Left ventricle myocardium inferior (tissue), 1 donor: Measurements from ENCODE around the gene WDFY4. TPM values are rescaled to one million over a fixed set of nuclear protein-coding genes. Genes with fewer than 3 reads are reported as not detected.

Source experiments
- DNase-seq: peaks from one replicate; pipeline ENCODE4 v3.0.0-alpha.2; 2020
- H3K27ac ChIP-seq: fragments of 200-600 bp; replicated peaks from 2 replicates; pipeline ENCODE4 v1.8.0; 2021
- H3K27me3 ChIP-seq: fragments of 200-600 bp; 2 replicates; pipeline ENCODE4 v1.8.0; 2021; ENCODE audit warnings: low read depth
- H3K36me3 ChIP-seq: fragments of 200-600 bp; 2 replicates; pipeline ENCODE4 v1.8.0; 2021
- H3K4me1 ChIP-seq: fragments of 200-600 bp; 2 replicates; pipeline ENCODE4 v1.8.0; 2021
- H3K4me3 ChIP-seq: fragments of 200-600 bp; 2 replicates; pipeline ENCODE4 v1.8.0; 2021; ENCODE audit warnings: mild to moderate bottlenecking, moderate library complexity
- H3K9me3 ChIP-seq: fragments of 200-600 bp; replicated peaks from 2 replicates; pipeline ENCODE4 v1.8.0; 2021
- CTCF ChIP-seq: fragments of 200-600 bp; IDR thresholded peaks from 2 replicates; pipeline ENCODE4 v1.8.0; 2021; ENCODE audit warnings: antibody characterized with exemption, mild to moderate bottlenecking, borderline replicate concordance
- intact Hi-C: fragments of 100-400 bp; cut with micrococcal nuclease; formaldehyde crosslinking; loops from one replicate; pipeline ENCODE4 v1.11.0; 2022
- total RNA-seq: library from RNA; stranded (reverse); fragmentation: NEBNext Ultra II Directional; extraction: Animal tissue kit (Norgen Biotek cat#: 25700); gene quantifications from one replicate; pipeline ENCODE4 v1.2.1, GENCODE V29; 2021
- donor health status: DM: no; HTN: yes; CAD: no; lungs with severe emphysema.

Gene WDFY4
- total RNA-seq, 1 donor from 2014 or later: 1.5 TPM

DNA sequence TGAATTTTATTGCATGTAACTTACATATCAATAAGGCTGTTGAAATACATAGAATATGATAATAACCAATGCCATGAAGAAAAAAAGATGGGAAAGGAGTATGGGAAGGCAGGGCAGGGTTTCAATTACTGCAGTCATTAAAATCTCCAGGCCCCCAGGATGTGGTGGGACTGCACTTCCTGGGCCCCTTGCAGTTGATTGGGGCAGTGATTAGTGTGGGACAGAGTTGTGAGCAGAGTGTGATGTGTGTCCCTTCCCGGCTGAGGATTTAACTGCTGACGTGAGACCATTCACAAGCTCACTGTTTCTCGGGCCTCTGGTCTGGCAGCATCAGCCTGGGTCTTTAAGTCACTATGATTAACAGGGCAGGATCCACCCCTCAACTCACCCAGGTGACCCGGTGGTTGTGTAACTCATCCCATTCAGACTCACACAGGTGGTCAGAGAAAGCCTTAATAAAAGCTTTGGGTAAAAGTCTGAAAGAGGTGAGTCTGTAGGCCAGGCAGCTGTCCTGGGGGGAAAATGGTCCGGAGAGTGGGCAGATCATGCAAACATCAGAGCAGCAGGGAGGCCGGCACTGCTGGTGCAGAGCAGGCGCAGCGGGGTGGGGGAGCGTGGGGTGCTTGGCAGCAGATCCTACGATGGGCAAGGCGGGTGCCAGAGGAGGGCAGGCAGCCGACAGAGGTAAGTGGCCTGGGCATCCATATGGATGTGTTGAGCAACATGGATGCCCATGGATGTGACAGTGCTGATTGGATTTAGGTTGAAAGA is 36.3 kb upstream of the WDFY4 start:
- TF ChIP-seq CTCF: no peak
- Histone ChIP-seq H3K27ac (no peak overlapping the region), H3K36me3 (no peaks in the 10 kb centered on the region), H3K4me1 (no peaks in the 10 kb centered on the region), H3K9me3 (no peaks in the 10 kb centered on the region), H3K4me3 (no peak overlapping the region), H3K27me3 (no peaks in the 10 kb centered on the region)
- intact Hi-C loops: no loop called here
- no peak for DNase-seq

DNA sequence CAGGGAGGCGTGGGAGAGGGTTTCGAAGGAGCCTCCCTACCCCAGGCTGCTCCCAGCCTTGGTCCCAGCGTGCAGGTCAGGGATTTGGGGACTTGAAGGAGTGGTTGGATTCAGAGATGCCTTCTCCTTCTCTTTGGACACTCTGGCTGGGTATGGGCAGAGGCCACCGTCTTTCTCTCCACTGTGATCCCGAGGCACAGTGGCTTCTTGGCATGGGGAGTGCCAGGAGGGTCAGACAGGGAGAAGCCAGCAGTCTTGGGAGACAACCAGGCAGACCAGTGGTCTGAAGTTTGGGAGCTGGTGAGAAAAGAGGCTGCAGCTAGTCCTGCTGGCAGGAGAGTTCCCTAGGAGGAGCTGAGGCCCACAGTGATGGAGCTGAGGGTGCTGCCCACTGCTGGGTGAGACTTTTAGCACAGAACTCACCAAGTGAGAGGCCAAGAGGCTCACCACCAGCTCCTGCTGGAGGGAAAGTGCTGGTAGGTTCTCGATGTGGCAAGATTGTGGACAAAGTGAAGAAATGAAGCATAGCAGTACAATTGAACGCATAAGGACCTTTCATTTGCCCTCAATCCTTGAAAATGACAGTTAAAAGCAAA is 35.2 kb upstream of the WDFY4 start:
- no peak for TF ChIP-seq CTCF
- no peak overlapping the region for H3K27ac ChIP-seq
- no peak for DNase-seq
- no peaks in the 10 kb centered on the region for H3K27me3 ChIP-seq
- H3K4me1 ChIP-seq: no peaks in the 10 kb centered on the region
- no peak overlapping the region for H3K4me3 ChIP-seq
- H3K36me3 ChIP-seq: no peaks in the 10 kb centered on the region
- no peaks in the 10 kb centered on the region for H3K9me3 ChIP-seq
- intact Hi-C loops: no loop called here

DNA sequence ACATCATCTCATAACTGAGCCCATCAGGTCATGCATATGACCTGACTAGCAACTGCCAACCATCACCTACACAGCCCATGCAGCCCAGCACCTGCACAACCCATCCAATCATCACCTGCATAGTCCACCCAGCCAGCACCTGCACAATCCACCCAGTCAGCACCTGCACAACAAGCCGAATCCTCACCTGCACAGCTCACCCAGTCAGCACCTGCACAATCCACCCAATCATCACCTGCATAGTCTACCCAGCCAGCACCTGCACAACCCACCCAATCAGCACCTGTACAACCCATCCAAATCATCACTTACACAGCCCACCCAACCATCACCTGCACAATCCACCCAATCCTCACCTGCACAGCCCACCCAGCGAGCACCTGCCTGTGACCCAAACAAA is 33.4 kb upstream of the WDFY4 start:
- Histone ChIP-seq H3K4me1 (peaks cover 11% of the 10 kb centered on the region), H3K27me3 (no peaks in the 10 kb centered on the region), H3K9me3 (no peaks in the 10 kb centered on the region), H3K4me3 (no peak overlapping the region), H3K27ac (no peak overlapping the region), H3K36me3 (no peaks in the 10 kb centered on the region)
- DNase-seq: no peak
- intact Hi-C loops: loop anchor here (5.0 kb wide), 1 partner anchor 289 kb away; no protein-coding TSS in a partner anchor
- no peak for TF ChIP-seq CTCF

- H3K9me3 ChIP-seq: no peaks in the 10 kb centered on the region
- no peak for DNase-seq
- intact Hi-C loops: loop anchor here (5.0 kb wide), 1 partner anchor 290 kb away; no protein-coding TSS in a partner anchor
- H3K4me3 ChIP-seq: no peak overlapping the region
- no peaks in the 10 kb centered on the region for H3K27me3 ChIP-seq
- no peak for TF ChIP-seq CTCF
- H3K27ac ChIP-seq: no peak overlapping the region
- no peaks in the 10 kb centered on the region for H3K36me3 ChIP-seq
- H3K4me1 ChIP-seq: peaks cover 16% of the 10 kb centered on the region
Measured at GRCh38 chr10:48651839-48652238, 32.8 kb upstream of the WDFY4 start.

DNA sequence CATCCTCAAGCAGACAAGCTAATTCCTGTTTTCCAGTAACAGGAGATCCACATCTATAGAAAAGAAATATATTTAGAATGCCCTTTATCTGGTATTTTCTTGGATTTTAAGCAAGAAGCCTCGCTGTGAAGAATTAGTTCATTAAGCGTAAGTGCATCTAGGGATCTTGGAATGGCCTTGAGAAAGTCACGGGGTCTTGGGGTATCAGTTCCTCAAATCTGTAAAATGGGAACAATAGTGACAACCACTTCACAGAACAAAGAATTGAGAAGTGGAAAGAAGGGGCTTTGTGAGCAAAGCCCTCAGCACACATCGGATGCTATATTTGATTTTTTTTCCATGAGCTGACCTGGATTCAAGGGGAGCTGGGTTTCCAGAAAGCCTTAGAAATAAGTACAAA is 32.3 kb upstream of the WDFY4 start:
- Histone ChIP-seq H3K9me3 (no peaks in the 10 kb centered on the region), H3K36me3 (no peaks in the 10 kb centered on the region), H3K27ac (no peak overlapping the region), H3K27me3 (no peaks in the 10 kb centered on the region), H3K4me1 (peaks cover 16% of the 10 kb centered on the region), H3K4me3 (no peak overlapping the region)
- intact Hi-C loops: loop anchor here (5.0 kb wide), 1 partner anchor 290 kb away; no protein-coding TSS in a partner anchor
- no peak for TF ChIP-seq CTCF
- no peak for DNase-seq
